HepG2 (cell line): Measurements from ENCODE around the gene FRMD4A. TPM values are rescaled to one million over a fixed set of nuclear protein-coding genes. Genes with fewer than 3 reads are reported as not detected.

Experiments used
- DMTF1 ChIP-seq: sonication (generic); formaldehyde crosslinking; IDR thresholded peaks from 2 replicates; pipeline ENCODE4 v1.4.0; 2020; ENCODE audit warnings: mild to moderate bottlenecking, missing genetic modification reagents
- HMG20B ChIP-seq: conservative IDR thresholded peaks from 2 replicates; pipeline ENCODE4 v1.6.1; 2016; ENCODE audit warnings: missing genetic modification reagents, missing compliant biosample characterization
- HNF1B ChIP-seq: sonication (generic); formaldehyde crosslinking; IDR thresholded peaks from 2 replicates; pipeline ENCODE4 v1.5.1; 2020; ENCODE audit warnings: mild to moderate bottlenecking, moderate library complexity, missing genetic modification reagents
- KAT7 ChIP-seq: IDR thresholded peaks from 2 replicates; pipeline ENCODE4 v1.6.1; 2018; ENCODE audit warnings: borderline replicate concordance, missing compliant biosample characterization
- NR2F6 ChIP-seq, 2 experiments: IDR thresholded peaks; 2 replicates each; pipeline ENCODE4 v1.6.1; 2016; ENCODE audit warnings: antibody characterized with exemption in 1 of 2, mild to moderate bottlenecking in 1 of 2
- RELA ChIP-seq: sonication (generic); formaldehyde crosslinking; IDR thresholded peaks from 2 replicates; pipeline ENCODE4 v1.4.0; 2020; ENCODE audit warnings: missing genetic modification reagents
- TFAP4 ChIP-seq: sonication (generic); IDR thresholded peaks from 2 replicates; pipeline ENCODE4 v1.6.1; 2016; ENCODE audit warnings: low read depth, borderline replicate concordance
- ZBTB26 ChIP-seq: IDR thresholded peaks from 2 replicates; pipeline ENCODE4 v1.6.1; 2016; ENCODE audit warnings: missing compliant biosample characterization, missing genetic modification reagents, borderline replicate concordance
- ZNF282 ChIP-seq: fragments of 450-650 bp; IDR thresholded peaks from 2 replicates; pipeline ENCODE4 v1.6.1; 2018; ENCODE audit not compliant: partially characterized antibody
- ZNF354B ChIP-seq: sonication (generic); formaldehyde crosslinking; IDR thresholded peaks from 2 replicates; pipeline ENCODE4 v1.8.0; 2022; ENCODE audit warnings: mild to moderate bottlenecking, missing genetic modification reagents
- ZNF562 ChIP-seq: sonication (generic); formaldehyde crosslinking; IDR thresholded peaks from 2 replicates; pipeline ENCODE4 v1.8.0; 2022; ENCODE audit warnings: missing genetic modification reagents, borderline replicate concordance
- ZNF619 ChIP-seq: sonication (generic); formaldehyde crosslinking; IDR thresholded peaks from 2 replicates; pipeline ENCODE4 v1.4.0; 2020; ENCODE audit warnings: mild to moderate bottlenecking, missing genetic modification reagents
- ZNF678 ChIP-seq: sonication (generic); formaldehyde crosslinking; IDR thresholded peaks from 2 replicates; pipeline ENCODE4 v1.4.0; 2020; ENCODE audit warnings: mild to moderate bottlenecking, missing genetic modification reagents
- polyA plus RNA-seq, 8 experiments: library from polyadenylated mRNA; depleted of rRNA in 3 of 8; stranded (reverse) in 7 of 8; unstranded in 1 of 8; fragments of >200 nt; fragmentation: Illumina TruSeq in 4 of 8; extraction: Trizol in 4 of 8; gene quantifications; 2 replicates each; pipeline versions ENCODE4 v1.2.1 to v1.2.3, GENCODE V29; 2011 to 2016; ENCODE audit warnings: low read depth in 4 of 8, missing spikeins in 1 of 8, mixed read lengths in 1 of 8; ENCODE audit not compliant: insufficient read depth in 1 of 8
- total RNA-seq, 5 experiments: library from RNA; depleted of rRNA; stranded (reverse); fragments of >200 nt; fragmentation: Illumina TruSeq; extraction: Trizol; gene quantifications; 2 replicates each; pipeline ENCODE4 v1.2.3, GENCODE V29; 2016; ENCODE audit warnings: low read depth in 1 of 5
- TF ChIP-seq, protein P1 (sequence below): sonication (generic); formaldehyde crosslinking; IDR thresholded peaks from 2 replicates; pipeline ENCODE4 v1.5.0; 2020; ENCODE audit warnings: mild to moderate bottlenecking, missing genetic modification reagents
- TF ChIP-seq, protein P2 (sequence below): sonication (generic); formaldehyde crosslinking; IDR thresholded peaks from 2 replicates; pipeline ENCODE4 v1.4.0; 2020; ENCODE audit warnings: missing genetic modification reagents
- TF ChIP-seq, protein P3 (sequence below): sonication (generic); formaldehyde crosslinking; IDR thresholded peaks from 2 replicates; pipeline ENCODE4 v1.5.0; 2020; ENCODE audit warnings: missing genetic modification reagents

Gene FRMD4A
- total and polyA plus RNA-seq, 2 of the 13 experiments (the other 11 are each of a cell fraction or from before 2014, with no cell fraction given): 0.09 to 0.26 TPM

GRCh38 chr10:14259696-14260566 is 70.8 kb downstream of the FRMD4A start (continued):
- TF ChIP-seq, protein P1, sequence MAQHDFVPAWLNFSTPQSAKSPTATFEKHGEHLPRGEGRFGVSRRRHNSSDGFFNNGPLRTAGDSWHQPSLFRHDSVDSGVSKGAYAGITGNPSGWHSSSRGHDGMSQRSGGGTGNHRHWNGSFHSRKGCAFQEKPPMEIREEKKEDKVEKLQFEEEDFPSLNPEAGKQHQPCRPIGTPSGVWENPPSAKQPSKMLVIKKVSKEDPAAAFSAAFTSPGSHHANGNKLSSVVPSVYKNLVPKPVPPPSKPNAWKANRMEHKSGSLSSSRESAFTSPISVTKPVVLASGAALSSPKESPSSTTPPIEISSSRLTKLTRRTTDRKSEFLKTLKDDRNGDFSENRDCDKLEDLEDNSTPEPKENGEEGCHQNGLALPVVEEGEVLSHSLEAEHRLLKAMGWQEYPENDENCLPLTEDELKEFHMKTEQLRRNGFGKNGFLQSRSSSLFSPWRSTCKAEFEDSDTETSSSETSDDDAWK (CRISPR knock-in tag): no peak
- TF ChIP-seq RELA: no peak
- TF ChIP-seq ZNF282: no peak
- TF ChIP-seq ZNF678 (CRISPR knock-in tag): no peak
- TF ChIP-seq DMTF1: no peak
- peak; percentile 38; the same call in 1 of the 2 replicates for TF ChIP-seq HMG20B (CRISPR knock-in tag)
- TF ChIP-seq HNF1B (CRISPR knock-in tag): 0 out of 2 replicates have a peak, but pooled peaks have one; percentile 36
- TF ChIP-seq KAT7 (CRISPR knock-in tag): no peak
- no peak for TF ChIP-seq ZBTB26 (CRISPR knock-in tag)
- TF ChIP-seq ZNF562 (CRISPR knock-in tag): no peak
- TF ChIP-seq, protein P2, sequence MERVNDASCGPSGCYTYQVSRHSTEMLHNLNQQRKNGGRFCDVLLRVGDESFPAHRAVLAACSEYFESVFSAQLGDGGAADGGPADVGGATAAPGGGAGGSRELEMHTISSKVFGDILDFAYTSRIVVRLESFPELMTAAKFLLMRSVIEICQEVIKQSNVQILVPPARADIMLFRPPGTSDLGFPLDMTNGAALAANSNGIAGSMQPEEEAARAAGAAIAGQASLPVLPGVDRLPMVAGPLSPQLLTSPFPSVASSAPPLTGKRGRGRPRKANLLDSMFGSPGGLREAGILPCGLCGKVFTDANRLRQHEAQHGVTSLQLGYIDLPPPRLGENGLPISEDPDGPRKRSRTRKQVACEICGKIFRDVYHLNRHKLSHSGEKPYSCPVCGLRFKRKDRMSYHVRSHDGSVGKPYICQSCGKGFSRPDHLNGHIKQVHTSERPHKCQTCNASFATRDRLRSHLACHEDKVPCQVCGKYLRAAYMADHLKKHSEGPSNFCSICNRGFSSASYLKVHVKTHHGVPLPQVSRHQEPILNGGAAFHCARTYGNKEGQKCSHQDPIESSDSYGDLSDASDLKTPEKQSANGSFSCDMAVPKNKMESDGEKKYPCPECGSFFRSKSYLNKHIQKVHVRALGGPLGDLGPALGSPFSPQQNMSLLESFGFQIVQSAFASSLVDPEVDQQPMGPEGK (CRISPR knock-in tag): peak; percentile 22; the same call in 1 of the 2 replicates
- TF ChIP-seq, protein P3, sequence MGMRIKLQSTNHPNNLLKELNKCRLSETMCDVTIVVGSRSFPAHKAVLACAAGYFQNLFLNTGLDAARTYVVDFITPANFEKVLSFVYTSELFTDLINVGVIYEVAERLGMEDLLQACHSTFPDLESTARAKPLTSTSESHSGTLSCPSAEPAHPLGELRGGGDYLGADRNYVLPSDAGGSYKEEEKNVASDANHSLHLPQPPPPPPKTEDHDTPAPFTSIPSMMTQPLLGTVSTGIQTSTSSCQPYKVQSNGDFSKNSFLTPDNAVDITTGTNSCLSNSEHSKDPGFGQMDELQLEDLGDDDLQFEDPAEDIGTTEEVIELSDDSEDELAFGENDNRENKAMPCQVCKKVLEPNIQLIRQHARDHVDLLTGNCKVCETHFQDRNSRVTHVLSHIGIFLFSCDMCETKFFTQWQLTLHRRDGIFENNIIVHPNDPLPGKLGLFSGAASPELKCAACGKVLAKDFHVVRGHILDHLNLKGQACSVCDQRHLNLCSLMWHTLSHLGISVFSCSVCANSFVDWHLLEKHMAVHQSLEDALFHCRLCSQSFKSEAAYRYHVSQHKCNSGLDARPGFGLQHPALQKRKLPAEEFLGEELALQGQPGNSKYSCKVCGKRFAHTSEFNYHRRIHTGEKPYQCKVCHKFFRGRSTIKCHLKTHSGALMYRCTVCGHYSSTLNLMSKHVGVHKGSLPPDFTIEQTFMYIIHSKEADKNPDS: no peak
- peak; percentile 93 for TF ChIP-seq NR2F6 (IDR thresholded peaks at IDR 0.05)
- peak; percentile 95 for TF ChIP-seq NR2F6 (CRISPR knock-in tag; IDR thresholded peaks at IDR 0.05)
- TF ChIP-seq TFAP4: peak; percentile 99
- TF ChIP-seq ZNF354B (CRISPR knock-in tag): no peak
- no peak for TF ChIP-seq ZNF619
